ENCODE results near the gene ADD2.

DNA sequence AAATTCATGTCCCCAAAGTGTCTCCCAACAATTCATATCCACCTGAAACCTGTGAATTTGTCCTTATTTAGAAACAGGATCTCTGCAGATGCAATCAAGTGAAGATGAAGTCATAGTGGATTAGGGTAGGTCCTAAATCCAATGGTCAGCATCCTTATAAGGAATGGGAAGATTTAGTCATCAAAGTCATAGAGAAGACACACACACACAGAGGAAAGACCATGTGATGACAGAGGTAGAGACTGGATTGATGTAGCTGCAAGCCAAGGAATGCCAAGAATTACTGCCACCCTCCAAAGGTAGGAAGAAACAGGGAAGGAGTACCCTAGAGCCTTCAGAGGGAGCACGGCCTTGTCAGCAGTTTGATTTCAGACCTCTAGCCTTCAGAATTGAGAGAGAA is 17.7 kb downstream of the ADD2 start:
- no peak for TF ChIP-seq CTCF (IDR thresholded peaks at IDR 0.05; ENCODE audit: insufficient read depth, low read depth, low read length)
- no peak for TF ChIP-seq EZH2 (IDR thresholded peaks at IDR 0.05; ENCODE audit: insufficient read depth, low read length)
